Right lobe of liver (tissue), 6 donors: ENCODE measurements around the gene NRDC. TPM values are rescaled to one million over a fixed set of nuclear protein-coding genes. Genes with fewer than 3 reads are reported as not detected.
A peak's percentile ranks its signal among the peaks of the same experiment; 100 is the strongest.
"Not testable (repeated sequence)": the region's sequence is repeated elsewhere in the genome, so short reads cannot be mapped to it uniquely, and the experiment has no call there.

ENCODE experiments used
- ATAC-seq, 4 donors: fragments of 200-7000 bp; cut with Tn5 transposase; one replicate each; pipeline ENCODE4 v1.9.1; 2020; ENCODE audit warnings: mild to moderate bottlenecking in 4 of 4, moderate library complexity in 4 of 4
- DNase-seq, 3 donors: peaks; one replicate each; pipeline ENCODE4 v3.0.0-alpha.2; 2020
- H3K27ac ChIP-seq, 3 donors: fragments of 200-600 bp; one replicate each; pipeline ENCODE4 v1.8.0; 2022
- H3K27me3 ChIP-seq, 2 donors: fragments of 200-600 bp; one replicate each; pipeline ENCODE4 v1.8.0; 2022
- H3K36me3 ChIP-seq, 4 donors: fragments of 200-600 bp; sonication (generic) in 1 of 4; one replicate each; pipeline versions ENCODE4 v1.5.1 to v1.8.0; 2017 to 2022; ENCODE audit warnings: control low read depth in 1 of 4
- H3K4me1 ChIP-seq, 4 donors: fragments of 200-600 bp; sonication (generic) in 1 of 4; one replicate each; pipeline versions ENCODE4 v1.5.1 to v1.8.0; 2017 to 2022; ENCODE audit warnings: control low read depth in 1 of 4
- H3K4me3 ChIP-seq, 3 donors: fragments of 200-600 bp; one replicate each; pipeline ENCODE4 v1.8.0; 2022
- H3K9me3 ChIP-seq, 4 donors: fragments of 200-600 bp; sonication (generic) in 1 of 4; one replicate each; pipeline versions ENCODE4 v1.5.1 to v1.8.0; 2017 to 2022; ENCODE audit warnings: control low read depth in 1 of 4
- CTCF ChIP-seq, 4 donors: fragments of 200-600 bp in 3 of 4; fragments of 450-650 bp in 1 of 4; IDR thresholded peaks; one replicate each; pipeline versions ENCODE4 v1.5.1 to v1.8.0; 2016 to 2022; ENCODE audit warnings: antibody characterized with exemption in 4 of 4, mild to moderate bottlenecking in 2 of 4
- POLR2A ChIP-seq: fragments of 450-650 bp; IDR thresholded peaks from one replicate; pipeline ENCODE4 v1.6.1; 2017; ENCODE audit warnings: antibody characterized with exemption, mild to moderate bottlenecking
- WGBS: methylation state at CpG from one replicate; pipeline ENCODE4 v1.1.6; 2018; ENCODE audit warnings: low coverage, low lambda C conversion rate; ENCODE audit not compliant: insufficient coverage; ENCODE audit errors: missing lambda C conversion rate; 5-methylcytosine and 5-hydroxymethylcytosine counted together
- intact Hi-C, 2 donors: fragments of 100-400 bp; cut with DNase I; formaldehyde crosslinking; loops; one replicate each; pipeline versions ENCODE4 v1.11.2 to v1.14.1; 2022
- total RNA-seq, 6 experiments: library from RNA; depleted of rRNA in 2 of 6; stranded (reverse); fragments of >200 nt in 2 of 6; fragmentation: NEBNext Ultra II Directional in 3 of 6; extraction: Animal tissue kit (Norgen Biotek cat#: 25700) in 3 of 6; gene quantifications; one replicate each; pipeline versions ENCODE4 v1.1.0 to v1.2.4, GENCODE V29; 2016 to 2023
- donor health status: DM: no; HTN: yes; CAD: no.
- donor health status: DM: no; HTN: no; CAD: no.
- donor health status: DM: no; HTN: no; CAD: no.
- donor health status: DM: no; HTN: yes; CAD: no.
- donor health status: DM: no; HTN: yes; CAD: no.

The NRDC gene
- total RNA-seq, 6 experiments from 2014 or later = 57.9 to 88.0 (median 84.4) TPM

GRCh38 chr1:51878308-51878615 is 265 bp downstream of the NRDC start:
- peak in 2 of 4 donors; percentile 22 to 27 for ATAC-seq
- no peak for DNase-seq
- no peaks in the 10 kb centered on the region for H3K36me3 ChIP-seq
- H3K9me3 ChIP-seq = no peaks in the 10 kb centered on the region
- TF ChIP-seq POLR2A (no peak), CTCF (IDR thresholded peaks at IDR 0.05) (no peak)
- peak overlapping the region; percentile 86 to 98 (median 91) for H3K27ac ChIP-seq
- no peaks in the 10 kb centered on the region for H3K27me3 ChIP-seq
- intact Hi-C loops = loop anchor here in 1 of 2 donors (10.0 kb wide), 1 partner anchor 63 kb away; no protein-coding TSS in a partner anchor
- WGBS = 0% methylated on average over 17 of the region's 17 CpGs
- H3K4me3 ChIP-seq = peak overlapping the region; percentile 58 to 98 (median 97)
- H3K4me1 ChIP-seq = peaks cover 0 to 28% (median 6%) of the 10 kb centered on the region in 4 donors

GRCh38 chr1:51877434-51878307 is 856 bp downstream of the NRDC start:
- ATAC-seq (peak; percentile 4 to 28 (median 14)), DNase-seq (peak in 2 of 3 donors; percentile 33 to 56)
- TF ChIP-seq POLR2A (no peak), CTCF (IDR thresholded peaks at IDR 0.05) (no peak)
- Histone ChIP-seq H3K4me1 (peaks cover 0 to 28% (median 6%) of the 10 kb centered on the region in 4 donors), H3K9me3 (no peaks in the 10 kb centered on the region), H3K36me3 (no peaks in the 10 kb centered on the region), H3K4me3 (peak overlapping the region; percentile 58 to 98 (median 97)), H3K27me3 (no peaks in the 10 kb centered on the region), H3K27ac (peak overlapping the region; percentile 86 to 98 (median 91))
- intact Hi-C loops = loop anchor here in 1 of 2 donors (10.0 kb wide), 1 partner anchor 63 kb away; no protein-coding TSS in a partner anchor
- WGBS = 11% methylated on average over 21 of the region's 21 CpGs

GRCh38 chr1:51875836-51876235 is 2.7 kb downstream of the NRDC start:
- Histone ChIP-seq H3K9me3 (no peaks in the 10 kb centered on the region), H3K27me3 (no peaks in the 10 kb centered on the region), H3K4me1 (peaks cover 0 to 33% (median 6%) of the 10 kb centered on the region in 4 donors), H3K4me3 (no peak overlapping the region), H3K27ac (no peak overlapping the region), H3K36me3 (no peaks in the 10 kb centered on the region)
- intact Hi-C loops = loop anchor here in 1 of 2 donors (10.0 kb wide), 1 partner anchor 61 kb away; no protein-coding TSS in a partner anchor
- DNase-seq (no peak), ATAC-seq (no peak)
- TF ChIP-seq POLR2A = no peak
- TF ChIP-seq CTCF (IDR thresholded peaks at IDR 0.05) = no peak

- no peak for TF ChIP-seq POLR2A
- no peak for TF ChIP-seq CTCF (IDR thresholded peaks at IDR 0.05)
- ATAC-seq = no peak
- H3K4me1 ChIP-seq = peaks cover 0 to 34% (median 6%) of the 10 kb centered on the region in 4 donors
- no peak overlapping the region for H3K27ac ChIP-seq
- H3K9me3 ChIP-seq = no peaks in the 10 kb centered on the region
- intact Hi-C loops = loop anchor here in 1 of 2 donors (10.0 kb wide), 1 partner anchor 61 kb away; no protein-coding TSS in a partner anchor
- H3K4me3 ChIP-seq = no peak overlapping the region
- no peaks in the 10 kb centered on the region for H3K27me3 ChIP-seq
- no peak for DNase-seq
- 50% methylated on average over 5 of the region's 6 CpGs for WGBS
- H3K36me3 ChIP-seq = no peaks in the 10 kb centered on the region
Observed at GRCh38 chr1:51875291-51875772, 3.2 kb downstream of the NRDC start.

- whole genome bisulfite sequencing = 100% methylated on average over 1 of the region's 1 CpG
- not testable (repeated sequence) for H3K9me3 ChIP-seq, H3K27ac ChIP-seq, H3K36me3 ChIP-seq, H3K4me3 ChIP-seq, ATAC-seq, DNase-seq, H3K27me3 ChIP-seq
- intact Hi-C loops = loop anchor here in 1 of 2 donors (10.0 kb wide), 1 partner anchor 58 kb away; no protein-coding TSS in a partner anchor
- H3K4me1 ChIP-seq = peaks cover 0 to 34% (median 6%) of the 10 kb centered on the region in 4 donors
Observed at GRCh38 chr1:51873270-51873669, 5.3 kb downstream of the NRDC start.
